GM12878 (cell line): ENCODE measurements around the gene SUSD2. TPM values are rescaled to one million over a fixed set of nuclear protein-coding genes. Genes with fewer than 3 reads are reported as not detected.

ENCODE experiments used
- ATAC-seq: fragments of 200-7000 bp; cut with Tn5 transposase; 3 replicates; pipeline ENCODE4 v1.9.1; 2020; ENCODE audit warnings: mild to moderate bottlenecking, moderate library complexity
- BruUV-seq: library from RNA; stranded (reverse); fragments of 400-500 nt; replicated peaks from 2 replicates; lab custom pipeline; 2021; lab: Mats Ljungman, UMichigan
- CTCF ChIA-PET: fragments of 300-600 bp; sonication (Branson Sonifier 250); formaldehyde crosslinking; extraction: SDS; loops from one replicate; lab custom pipeline; 2021; ENCODE audit warnings: inconsistent platforms; lab: Yijun Ruan, JAX
- POLR2A ChIA-PET: fragments of 350-600 bp; formaldehyde crosslinking; extraction: SDS; loops from one replicate; lab custom pipeline; 2021; ENCODE audit warnings: inconsistent platforms; lab: Charles Lee
- RAD21 ChIA-PET: fragments of 300-600 bp; sonication (Branson Sonifier 250); formaldehyde crosslinking; loops from one replicate; lab custom pipeline; 2023; ENCODE audit warnings: antibody characterized with exemption; ENCODE audit not compliant: unreplicated experiment; lab: Charles Lee
- SMC1A ChIA-PET: fragments of 300-600 bp; sonication (Branson Sonifier 250); formaldehyde crosslinking; loops from one replicate; lab custom pipeline; 2023; ENCODE audit not compliant: unreplicated experiment, uncharacterized antibody; lab: Charles Lee
- DNase-seq: peaks from one replicate; pipeline ENCODE4 v3.0.0-alpha.2; 2011; ENCODE audit warnings: low read depth, low spot score
- FAIRE-seq: peaks from 3 replicates; lab custom pipeline; 2011; peaks lifted over from hg19 to GRCh38; lab: Jason Lieb, UNC
- H2AFZ ChIP-seq: 2 replicates; pipeline ENCODE4 v1.6.0; 2011; ENCODE audit warnings: low read depth, low read length, control low read depth; ENCODE audit not compliant: control insufficient read depth
- H3K27ac ChIP-seq: 2 replicates; pipeline ENCODE4 v1.5.1; 2011; ENCODE audit warnings: control low read depth; ENCODE audit not compliant: control insufficient read depth, insufficient read depth
- H3K27me3 ChIP-seq, 2 experiments: replicated peaks in 1 of 2; 2 replicates each; pipeline versions ENCODE4 v1.6.0 to v1.6.1; 2011; ENCODE audit warnings: low read length in 1 of 2; ENCODE audit not compliant: control insufficient read depth in 2 of 2, insufficient read depth in 2 of 2
- H3K36me3 ChIP-seq, 2 experiments: 2 replicates each; pipeline ENCODE4 v1.5.1; 2011; ENCODE audit warnings: low read length in 1 of 2; ENCODE audit not compliant: control insufficient read depth in 2 of 2, insufficient read depth in 2 of 2
- H3K4me1 ChIP-seq: 2 replicates; pipeline ENCODE4 v1.6.1; 2011; ENCODE audit warnings: mild to moderate bottlenecking, low read length, moderate library complexity, mixed read lengths; ENCODE audit not compliant: control insufficient read depth, insufficient read depth
- H3K4me2 ChIP-seq: 2 replicates; pipeline ENCODE4 v1.6.0; 2011; ENCODE audit warnings: control low read depth; ENCODE audit not compliant: control insufficient read depth, insufficient read depth
- H3K4me3 ChIP-seq: fragments of 200-600 bp; sonication (generic); 2 replicates; pipeline ENCODE4 v1.5.1; 2016
- H3K79me2 ChIP-seq: 2 replicates; pipeline ENCODE4 v1.6.0; 2011; ENCODE audit warnings: low read length; ENCODE audit not compliant: control insufficient read depth, insufficient read depth
- H3K9ac ChIP-seq: 2 replicates; pipeline ENCODE4 v1.8.0; 2011; ENCODE audit warnings: low read length, control low read depth, mixed read lengths; ENCODE audit not compliant: control insufficient read depth, insufficient read depth
- H3K9me3 ChIP-seq: replicated peaks from 3 replicates; pipeline ENCODE4 v1.5.1; 2011; ENCODE audit warnings: mild to moderate bottlenecking, low read length; ENCODE audit not compliant: control insufficient read depth, insufficient read depth
- H4K20me1 ChIP-seq: 2 replicates; pipeline ENCODE4 v1.6.0; 2011; ENCODE audit not compliant: control insufficient read depth, insufficient read depth
- BHLHE40 ChIP-seq, 2 experiments: fragments of 450-650 bp in 1 of 2; IDR thresholded peaks; 2 replicates each; pipeline ENCODE4 v1.6.1; 2011 to 2017; ENCODE audit warnings: low read depth in 2 of 2, borderline replicate concordance in 1 of 2, improper control_type of control experiment in 1 of 2, low read length in 1 of 2, mild to moderate bottlenecking in 1 of 2
- BMI1 ChIP-seq: fragments of 450-650 bp; IDR thresholded peaks from 2 replicates; pipeline ENCODE4 v1.6.1; 2016; ENCODE audit warnings: mild to moderate bottlenecking, moderate library complexity, borderline replicate concordance
- CBX5 ChIP-seq: sonication (generic); IDR thresholded peaks from 2 replicates; pipeline ENCODE4 v1.6.1; 2016; ENCODE audit warnings: low read depth, moderate library complexity, mild to moderate bottlenecking, inconsistent platforms
- GATAD2B ChIP-seq: fragments of 450-650 bp; conservative IDR thresholded peaks from 2 replicates; pipeline ENCODE4 v1.6.1; 2017; ENCODE audit warnings: low read depth, mild to moderate bottlenecking, moderate library complexity
- IRF5 ChIP-seq: fragments of 450-650 bp; IDR thresholded peaks from 2 replicates; pipeline ENCODE4 v1.6.1; 2017; ENCODE audit warnings: borderline replicate concordance
- STAT3 ChIP-seq: IDR thresholded peaks from 2 replicates; pipeline ENCODE4 v1.6.1; 2011; ENCODE audit warnings: low read depth, low read length, improper control_type of control experiment
- ZNF217 ChIP-seq: fragments of 450-650 bp; IDR thresholded peaks from 2 replicates; pipeline ENCODE4 v1.6.1; 2017; ENCODE audit warnings: antibody characterized with exemption, mild to moderate bottlenecking
- WGBS: methylation state at CpG from one replicate; pipeline ENCODE4 v1.1.6; 2016; ENCODE audit warnings: low lambda C conversion rate; ENCODE audit not compliant: insufficient replicate concordance, insufficient coverage; ENCODE audit errors: missing lambda C conversion rate; 5-methylcytosine and 5-hydroxymethylcytosine counted together
- in situ Hi-C: fragments of 300-500 bp; cut with MboI; formaldehyde crosslinking; loops from 9 replicates; pipeline ENCODE4 v1.14.3; 2018; ENCODE audit warnings: mixed read lengths
- intact Hi-C: fragments of 100-400 bp; cut with micrococcal nuclease; formaldehyde crosslinking; loops from one replicate; pipeline ENCODE4 v1.14.2; 2022; ENCODE audit not compliant: unreplicated experiment
- polyA plus RNA-seq, 11 experiments: library from polyadenylated mRNA; depleted of rRNA in 4 of 11; unstranded in 6 of 11; stranded (reverse) in 5 of 11; fragments of >200 nt; fragmentation: Nextera tagmentation in 4 of 11; fragmentation: Illumina TruSeq in 1 of 11; extraction: Ambion mirVana in 4 of 11; extraction: Trizol in 1 of 11; gene quantifications; 1 replicate in 1 of 11; 2 replicates in 10 of 11; pipeline versions ENCODE4 v1.2.1 to v1.2.3, GENCODE V29; 2011 to 2016; ENCODE audit warnings: inconsistent platforms in 2 of 11, missing spikeins in 2 of 11, low read depth in 1 of 11
- total RNA-seq, 4 experiments: library from RNA; depleted of rRNA in 3 of 4; stranded (reverse); fragments of >200 nt in 3 of 4; fragmentation: Illumina TruSeq in 1 of 4; extraction: Trizol in 1 of 4; gene quantifications; 2 replicates each; pipeline versions ENCODE4 v1.2.1 to v1.2.3, GENCODE V29; 2013 to 2021

The SUSD2 gene
- total and polyA plus RNA-seq, 10 of the 15 experiments (the other 5 are each of a cell fraction or from before 2014, with no cell fraction given) = 0.04 to 0.31 (median 0.11) TPM; not detected in 5

DNA sequence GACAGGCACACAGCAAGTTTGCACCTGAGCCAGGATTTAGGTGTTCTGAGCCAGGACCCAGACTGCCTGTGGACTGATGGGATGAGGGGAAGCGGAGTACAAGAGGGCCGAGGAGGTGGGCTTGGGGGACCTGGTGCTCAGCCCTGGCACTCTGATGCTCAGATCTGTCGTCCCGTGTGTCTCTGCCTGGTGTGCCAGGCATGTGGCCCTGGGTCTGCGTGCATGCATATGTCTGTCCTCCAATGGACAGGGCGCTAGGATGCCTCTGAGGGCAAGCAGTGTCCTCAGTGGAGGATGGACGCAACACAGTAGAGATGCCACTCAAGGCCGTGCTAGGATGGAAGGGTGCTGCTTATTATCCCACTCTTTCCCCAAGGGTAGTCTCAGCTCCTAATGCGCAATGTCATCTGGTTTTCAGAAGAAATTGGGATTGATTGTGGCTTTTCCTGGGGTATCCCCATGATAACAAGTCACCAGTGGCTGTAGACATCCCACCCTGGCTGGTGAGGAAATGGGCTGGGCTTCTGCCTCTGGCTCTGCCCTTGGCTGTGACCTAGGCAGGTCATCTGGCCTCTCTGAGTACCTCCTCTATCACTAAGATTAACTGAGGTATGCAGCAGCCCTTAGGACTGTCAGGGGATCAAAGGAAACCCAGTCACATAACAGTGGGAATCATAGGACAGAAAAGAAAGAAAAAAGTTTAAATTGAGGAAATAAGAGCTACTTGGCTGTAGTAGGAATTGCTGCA, 35.7 kb upstream of the SUSD2 start:
- intact Hi-C loops (no loop called here), in situ Hi-C loops (no loop called here)
- BruUV-seq = no TSS peak
- Histone ChIP-seq H3K9me3 (no peaks in the 10 kb centered on the region), H3K36me3 (peaks cover 0 to 22% of the 10 kb centered on the region in 2 experiments; a peak in 2 of 4 replicates), H3K4me1 (peaks cover 32% of the 10 kb centered on the region), H2AFZ (peak overlapping the region; percentile 13; the same call in 1 of the 2 replicates), H3K27me3 (no peaks in the 10 kb centered on the region), H4K20me1 (no peaks in the 10 kb centered on the region), H3K9ac (peak overlapping the region; percentile 24; the same call in 1 of the 2 replicates), H3K79me2 (no peaks in the 10 kb centered on the region), H3K27ac (peak overlapping the region; percentile 59), H3K4me2 (peak overlapping the region; percentile 52), H3K4me3 (no peak overlapping the region)
- WGBS = 94% methylated on average over 9 of the region's 9 CpGs
- ChIA-PET SMC1A (no interaction called here), POLR2A (interaction anchor here (1.0 to 1.4 kb wide), 2 partner anchors 9 to 11 kb away, joined by 3 read pairs; no protein-coding TSS in a partner anchor), CTCF (interaction anchor here (1.2 to 2.1 kb wide), 2 partner anchors 9 to 12 kb away, joined by 5 to 6 read pairs; no protein-coding TSS in a partner anchor), RAD21 (no interaction called here)
- TF ChIP-seq GATAD2B (no peak), BMI1 (no peak), IRF5 (no peak), ZNF217 (no peak), CBX5 (no peak), BHLHE40 (IDR thresholded peaks at IDR 0.05; ENCODE audit: borderline replicate concordance in 1 of 2, low read depth in 2 of 2, low read length in 1 of 2) (no peak), STAT3 (no peak)
- FAIRE-seq (no peak), ATAC-seq (no peak), DNase-seq (no peak)
